GM12878 (cell line): Measurements from ENCODE around the gene ORM2. TPM values are rescaled to one million over a fixed set of nuclear protein-coding genes. Genes with fewer than 3 reads are reported as not detected.

Experiments
- ATAC-seq: fragments of 200-7000 bp; cut with Tn5 transposase; 3 replicates; pipeline ENCODE4 v1.9.1; 2020; ENCODE audit warnings: mild to moderate bottlenecking, moderate library complexity
- BruUV-seq: library from RNA; stranded (reverse); fragments of 400-500 nt; replicated peaks from 2 replicates; lab custom pipeline; 2021; lab: Mats Ljungman, UMichigan
- CTCF ChIA-PET: fragments of 300-600 bp; sonication (Branson Sonifier 250); formaldehyde crosslinking; extraction: SDS; loops from one replicate; lab custom pipeline; 2021; ENCODE audit warnings: inconsistent platforms; lab: Yijun Ruan, JAX
- POLR2A ChIA-PET: fragments of 350-600 bp; formaldehyde crosslinking; extraction: SDS; loops from one replicate; lab custom pipeline; 2021; ENCODE audit warnings: inconsistent platforms; lab: Charles Lee
- RAD21 ChIA-PET: fragments of 300-600 bp; sonication (Branson Sonifier 250); formaldehyde crosslinking; loops from one replicate; lab custom pipeline; 2023; ENCODE audit warnings: antibody characterized with exemption; ENCODE audit not compliant: unreplicated experiment; lab: Charles Lee
- SMC1A ChIA-PET: fragments of 300-600 bp; sonication (Branson Sonifier 250); formaldehyde crosslinking; loops from one replicate; lab custom pipeline; 2023; ENCODE audit not compliant: unreplicated experiment, uncharacterized antibody; lab: Charles Lee
- DNase-seq: peaks from one replicate; pipeline ENCODE4 v3.0.0-alpha.2; 2011; ENCODE audit warnings: low read depth, low spot score
- FAIRE-seq: peaks from 3 replicates; lab custom pipeline; 2011; peaks lifted over from hg19 to GRCh38; lab: Jason Lieb, UNC
- H2AFZ ChIP-seq: 2 replicates; pipeline ENCODE4 v1.6.0; 2011; ENCODE audit warnings: low read depth, low read length, control low read depth; ENCODE audit not compliant: control insufficient read depth
- H3K27ac ChIP-seq: 2 replicates; pipeline ENCODE4 v1.5.1; 2011; ENCODE audit warnings: control low read depth; ENCODE audit not compliant: control insufficient read depth, insufficient read depth
- H3K27me3 ChIP-seq, 2 experiments: replicated peaks in 1 of 2; 2 replicates each; pipeline versions ENCODE4 v1.6.0 to v1.6.1; 2011; ENCODE audit warnings: low read length in 1 of 2; ENCODE audit not compliant: control insufficient read depth in 2 of 2, insufficient read depth in 2 of 2
- H3K36me3 ChIP-seq, 2 experiments: 2 replicates each; pipeline ENCODE4 v1.5.1; 2011; ENCODE audit warnings: low read length in 1 of 2; ENCODE audit not compliant: control insufficient read depth in 2 of 2, insufficient read depth in 2 of 2
- H3K4me1 ChIP-seq: 2 replicates; pipeline ENCODE4 v1.6.1; 2011; ENCODE audit warnings: mild to moderate bottlenecking, low read length, moderate library complexity, mixed read lengths; ENCODE audit not compliant: control insufficient read depth, insufficient read depth
- H3K4me2 ChIP-seq: 2 replicates; pipeline ENCODE4 v1.6.0; 2011; ENCODE audit warnings: control low read depth; ENCODE audit not compliant: control insufficient read depth, insufficient read depth
- H3K4me3 ChIP-seq: fragments of 200-600 bp; sonication (generic); 2 replicates; pipeline ENCODE4 v1.5.1; 2016
- H3K79me2 ChIP-seq: 2 replicates; pipeline ENCODE4 v1.6.0; 2011; ENCODE audit warnings: low read length; ENCODE audit not compliant: control insufficient read depth, insufficient read depth
- H3K9ac ChIP-seq: 2 replicates; pipeline ENCODE4 v1.8.0; 2011; ENCODE audit warnings: low read length, control low read depth, mixed read lengths; ENCODE audit not compliant: control insufficient read depth, insufficient read depth
- H3K9me3 ChIP-seq: replicated peaks from 3 replicates; pipeline ENCODE4 v1.5.1; 2011; ENCODE audit warnings: mild to moderate bottlenecking, low read length; ENCODE audit not compliant: control insufficient read depth, insufficient read depth
- H4K20me1 ChIP-seq: 2 replicates; pipeline ENCODE4 v1.6.0; 2011; ENCODE audit not compliant: control insufficient read depth, insufficient read depth
- BRCA1 ChIP-seq: IDR thresholded peaks from 2 replicates; pipeline ENCODE4 v1.6.1; 2011; ENCODE audit warnings: low read depth, low read length, improper control_type of control experiment
- CBX3 ChIP-seq: fragments of 200-600 bp; sonication (generic); IDR thresholded peaks from 2 replicates; pipeline ENCODE4 v1.6.1; 2016; ENCODE audit warnings: low read depth, borderline replicate concordance
- EED ChIP-seq: sonication (generic); IDR thresholded peaks from 2 replicates; pipeline ENCODE4 v1.6.1; 2016; ENCODE audit warnings: antibody characterized with exemption, low read depth
- HDAC2 ChIP-seq: fragments of 200-600 bp; sonication (generic); IDR thresholded peaks from 2 replicates; pipeline ENCODE4 v1.6.1; 2017
- MLLT1 ChIP-seq: fragments of 450-650 bp; IDR thresholded peaks from 2 replicates; pipeline ENCODE4 v1.6.1; 2016; ENCODE audit warnings: mild to moderate bottlenecking
- NFIC ChIP-seq: IDR thresholded peaks from 2 replicates; pipeline ENCODE4 v1.6.1; 2012; ENCODE audit warnings: low read depth, mild to moderate bottlenecking, inconsistent platforms, low read length, moderate library complexity
- PAX5 ChIP-seq: IDR thresholded peaks from 2 replicates; pipeline ENCODE4 v1.6.1; 2011; ENCODE audit warnings: low read depth, low read length, borderline replicate concordance
- RUNX3 ChIP-seq: IDR thresholded peaks from 2 replicates; pipeline ENCODE4 v1.6.1; 2012; ENCODE audit warnings: low read length, inconsistent platforms
- STAT1 ChIP-seq: fragments of 450-650 bp; conservative IDR thresholded peaks from 2 replicates; pipeline ENCODE4 v1.6.1; 2014; ENCODE audit warnings: antibody characterized with exemption, mild to moderate bottlenecking
- TAF1 ChIP-seq: IDR thresholded peaks from 2 replicates; pipeline ENCODE4 v1.6.1; 2011; ENCODE audit warnings: mild to moderate bottlenecking, low read depth, low read length, borderline replicate concordance
- ZBTB33 ChIP-seq: fragments of 450-650 bp; IDR thresholded peaks from 2 replicates; pipeline ENCODE4 v1.6.1; 2017; ENCODE audit warnings: mild to moderate bottlenecking
- ZNF384 ChIP-seq: IDR thresholded peaks from 2 replicates; pipeline ENCODE4 v1.6.1; 2012; ENCODE audit warnings: low read depth, mild to moderate bottlenecking, low read length, improper control_type of control experiment, borderline replicate concordance
- ZNF622 ChIP-seq: fragments of 450-650 bp; IDR thresholded peaks from 2 replicates; pipeline ENCODE4 v1.6.1; 2017; ENCODE audit warnings: mild to moderate bottlenecking, inconsistent platforms
- WGBS: methylation state at CpG from one replicate; pipeline ENCODE4 v1.1.6; 2016; ENCODE audit warnings: low lambda C conversion rate; ENCODE audit not compliant: insufficient replicate concordance, insufficient coverage; ENCODE audit errors: missing lambda C conversion rate; 5-methylcytosine and 5-hydroxymethylcytosine counted together
- in situ Hi-C: fragments of 300-500 bp; cut with MboI; formaldehyde crosslinking; loops from 9 replicates; pipeline ENCODE4 v1.14.3; 2018; ENCODE audit warnings: mixed read lengths
- intact Hi-C: fragments of 100-400 bp; cut with micrococcal nuclease; formaldehyde crosslinking; loops from one replicate; pipeline ENCODE4 v1.14.2; 2022; ENCODE audit not compliant: unreplicated experiment
- polyA plus RNA-seq, 11 experiments: library from polyadenylated mRNA; depleted of rRNA in 4 of 11; unstranded in 6 of 11; stranded (reverse) in 5 of 11; fragments of >200 nt; fragmentation: Nextera tagmentation in 4 of 11; fragmentation: Illumina TruSeq in 1 of 11; extraction: Ambion mirVana in 4 of 11; extraction: Trizol in 1 of 11; gene quantifications; 1 replicate in 1 of 11; 2 replicates in 10 of 11; pipeline versions ENCODE4 v1.2.1 to v1.2.3, GENCODE V29; 2011 to 2016; ENCODE audit warnings: inconsistent platforms in 2 of 11, missing spikeins in 2 of 11, low read depth in 1 of 11
- total RNA-seq, 4 experiments: library from RNA; depleted of rRNA in 3 of 4; stranded (reverse); fragments of >200 nt in 3 of 4; fragmentation: Illumina TruSeq in 1 of 4; extraction: Trizol in 1 of 4; gene quantifications; 2 replicates each; pipeline versions ENCODE4 v1.2.1 to v1.2.3, GENCODE V29; 2013 to 2021
- TF ChIP-seq, protein P1 (sequence below): fragments of 450-650 bp; IDR thresholded peaks from 2 replicates; pipeline ENCODE4 v1.6.1; 2017; ENCODE audit warnings: low read depth, mild to moderate bottlenecking, moderate library complexity
- TF ChIP-seq, protein P2 (sequence below): fragments of 450-650 bp; formaldehyde crosslinking; IDR thresholded peaks from 2 replicates; pipeline ENCODE4 v1.4.0; 2022; ENCODE audit warnings: mild to moderate bottlenecking, moderate library complexity

The ORM2 gene
- total and polyA plus RNA-seq, 10 of the 15 experiments (the other 5 are each of a cell fraction or from before 2014, with no cell fraction given) = 0.64 TPM; not detected in 9

DNA sequence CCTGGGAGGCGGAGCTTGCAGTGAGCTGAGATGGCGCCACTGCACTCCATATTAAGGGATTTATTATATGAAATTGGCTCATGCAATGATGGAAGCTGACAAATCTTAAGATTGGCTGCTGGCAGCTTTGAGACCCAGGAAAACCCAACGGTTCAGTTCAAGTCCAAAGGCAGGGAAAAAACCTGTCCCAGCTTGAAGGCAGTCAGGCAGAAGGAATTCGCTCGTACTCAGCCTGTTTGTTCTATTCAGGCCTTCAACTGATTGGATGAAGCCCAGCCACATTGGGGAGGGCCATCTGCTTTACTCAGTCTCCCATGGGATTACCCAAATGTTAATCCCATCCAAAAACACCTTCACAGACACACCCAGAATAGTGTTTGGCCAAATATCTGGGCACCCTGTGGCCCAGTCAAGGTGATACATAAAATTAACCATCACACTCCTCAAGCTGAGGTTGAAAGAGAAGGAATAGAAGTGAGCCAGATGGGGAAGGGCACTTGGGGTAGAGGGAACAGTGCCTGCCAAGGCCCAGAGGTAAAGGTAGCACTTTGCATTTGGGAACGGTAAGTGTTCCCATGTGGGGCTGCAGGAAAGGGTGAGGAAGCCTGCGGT is 15.3 kb upstream of the ORM2 start:
- ChIA-PET SMC1A (no interaction called here), CTCF (interaction anchor here (0.7 to 0.9 kb wide), 2 partner anchors 59 to 91 kb away, joined by 3 read pairs; no protein-coding TSS in a partner anchor), RAD21 (no interaction called here), POLR2A (no interaction called here)
- no peaks in the 10 kb centered on the region for H3K36me3 ChIP-seq
- H3K27ac ChIP-seq = no peak overlapping the region
- H4K20me1 ChIP-seq = no peaks in the 10 kb centered on the region
- H3K27me3 ChIP-seq = no peaks in the 10 kb centered on the region; a peak in 1 of 4 replicates
- FAIRE-seq (no peak), DNase-seq (no peak), ATAC-seq (no peak)
- in situ Hi-C loops = no loop called here
- no peak overlapping the region for H3K9ac ChIP-seq
- 64% methylated on average over 7 of the region's 7 CpGs for WGBS
- no peak overlapping the region for H3K4me3 ChIP-seq
- no peaks in the 10 kb centered on the region for H3K79me2 ChIP-seq
- intact Hi-C loops = no loop called here
- no peaks in the 10 kb centered on the region for H3K4me1 ChIP-seq
- no TSS peak for BruUV-seq
- no peak overlapping the region for H3K4me2 ChIP-seq
- H2AFZ ChIP-seq = no peak overlapping the region
- H3K9me3 ChIP-seq = no peaks in the 10 kb centered on the region
- TF ChIP-seq, protein P1, sequence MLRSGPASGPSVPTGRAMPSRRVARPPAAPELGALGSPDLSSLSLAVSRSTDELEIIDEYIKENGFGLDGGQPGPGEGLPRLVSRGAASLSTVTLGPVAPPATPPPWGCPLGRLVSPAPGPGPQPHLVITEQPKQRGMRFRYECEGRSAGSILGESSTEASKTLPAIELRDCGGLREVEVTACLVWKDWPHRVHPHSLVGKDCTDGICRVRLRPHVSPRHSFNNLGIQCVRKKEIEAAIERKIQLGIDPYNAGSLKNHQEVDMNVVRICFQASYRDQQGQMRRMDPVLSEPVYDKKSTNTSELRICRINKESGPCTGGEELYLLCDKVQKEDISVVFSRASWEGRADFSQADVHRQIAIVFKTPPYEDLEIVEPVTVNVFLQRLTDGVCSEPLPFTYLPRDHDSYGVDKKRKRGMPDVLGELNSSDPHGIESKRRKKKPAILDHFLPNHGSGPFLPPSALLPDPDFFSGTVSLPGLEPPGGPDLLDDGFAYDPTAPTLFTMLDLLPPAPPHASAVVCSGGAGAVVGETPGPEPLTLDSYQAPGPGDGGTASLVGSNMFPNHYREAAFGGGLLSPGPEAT = no peak
- TF ChIP-seq BRCA1 (no peak), ZNF622 (no peak), STAT1 (no peak), ZBTB33 (no peak), ZNF384 (no peak), MLLT1 (no peak), EED (no peak), RUNX3 (no peak), NFIC (no peak), CBX3 (no peak), TAF1 (no peak), HDAC2 (no peak), PAX5 (no peak)
- TF ChIP-seq, protein P2, sequence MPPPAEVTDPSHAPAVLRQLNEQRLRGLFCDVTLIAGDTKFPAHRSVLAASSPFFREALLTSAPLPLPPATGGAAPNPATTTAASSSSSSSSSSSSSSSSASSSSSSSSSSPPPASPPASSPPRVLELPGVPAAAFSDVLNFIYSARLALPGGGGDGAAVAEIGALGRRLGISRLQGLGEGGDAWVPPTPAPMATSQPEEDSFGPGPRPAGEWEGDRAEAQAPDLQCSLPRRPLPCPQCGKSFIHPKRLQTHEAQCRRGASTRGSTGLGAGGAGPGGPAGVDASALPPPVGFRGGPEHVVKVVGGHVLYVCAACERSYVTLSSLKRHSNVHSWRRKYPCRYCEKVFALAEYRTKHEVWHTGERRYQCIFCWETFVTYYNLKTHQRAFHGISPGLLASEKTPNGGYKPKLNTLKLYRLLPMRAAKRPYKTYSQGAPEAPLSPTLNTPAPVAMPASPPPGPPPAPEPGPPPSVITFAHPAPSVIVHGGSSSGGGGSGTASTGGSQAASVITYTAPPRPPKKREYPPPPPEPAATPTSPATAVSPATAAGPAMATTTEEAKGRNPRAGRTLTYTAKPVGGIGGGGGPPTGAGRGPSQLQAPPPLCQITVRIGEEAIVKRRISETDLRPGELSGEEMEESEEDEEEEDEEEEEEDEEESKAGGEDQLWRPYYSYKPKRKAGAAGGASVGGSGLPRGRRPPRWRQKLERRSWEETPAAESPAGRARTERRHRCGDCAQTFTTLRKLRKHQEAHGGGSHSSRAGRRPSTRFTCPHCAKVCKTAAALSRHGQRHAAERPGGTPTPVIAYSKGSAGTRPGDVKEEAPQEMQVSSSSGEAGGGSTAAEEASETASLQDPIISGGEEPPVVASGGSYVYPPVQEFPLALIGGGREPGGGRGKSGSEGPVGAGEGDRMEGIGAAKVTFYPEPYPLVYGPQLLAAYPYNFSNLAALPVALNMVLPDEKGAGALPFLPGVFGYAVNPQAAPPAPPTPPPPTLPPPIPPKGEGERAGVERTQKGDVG (CRISPR knock-in tag) = no peak
